ENCODE measurements around the gene BCL2A1. TPM values are rescaled to one million over a fixed set of nuclear protein-coding genes. Genes with fewer than 3 reads are reported as not detected.
"Not testable (repeated sequence)": the region's sequence is repeated elsewhere in the genome, so short reads cannot be mapped to it uniquely, and the experiment has no call there.

Gene BCL2A1
- polyA plus RNA-seq, 1 donor, result 4.9 TPM

GRCh38 chr15:79962921-79963320 is 8.1 kb downstream of the BCL2A1 start:
- H3K4me1 ChIP-seq (ENCODE audit: control insufficient read depth, insufficient read depth, low read length); H3K9me3 ChIP-seq (ENCODE audit: control insufficient read depth, low read depth, low read length); H3K36me3 ChIP-seq (ENCODE audit: control insufficient read depth, insufficient read depth, low read length); DNase-seq; H3K27ac ChIP-seq (ENCODE audit: low read length); H3K27me3 ChIP-seq (ENCODE audit: control insufficient read depth, insufficient read depth, low read length); H3K4me3 ChIP-seq (ENCODE audit: low read length): not testable (repeated sequence)
- WGBS (ENCODE audit: insufficient coverage, low lambda C conversion rate), result 100% methylated on average over 2 of the region's 11 CpGs

DNA sequence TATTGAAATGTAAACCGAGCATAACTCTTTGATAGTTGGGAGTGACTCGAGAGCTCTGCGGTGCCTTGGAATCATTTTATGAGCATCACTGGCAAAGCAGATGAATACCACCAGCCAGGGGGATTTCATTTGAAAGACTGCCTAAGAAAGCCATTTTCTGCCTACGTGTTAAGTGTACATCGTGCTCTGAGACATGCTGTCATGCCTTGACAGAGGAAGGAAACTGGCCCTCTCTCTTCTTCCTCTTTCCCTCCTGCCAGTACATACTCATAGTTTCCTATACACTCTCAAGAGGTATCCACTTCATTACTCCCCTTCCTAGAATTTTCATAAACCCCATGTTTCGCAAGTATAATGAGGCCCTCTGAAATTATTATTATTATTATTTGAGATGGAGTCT is 8.8 kb downstream of the BCL2A1 start:
- no peaks in the 10 kb centered on the region for H3K27me3 ChIP-seq (ENCODE audit: control insufficient read depth, insufficient read depth, low read length)
- DNase-seq, result no peak
- no peak overlapping the region for H3K27ac ChIP-seq (ENCODE audit: low read length)
- H3K36me3 ChIP-seq (ENCODE audit: control insufficient read depth, insufficient read depth, low read length), result no peaks in the 10 kb centered on the region
- H3K4me1 ChIP-seq (ENCODE audit: control insufficient read depth, insufficient read depth, low read length), result no peaks in the 10 kb centered on the region
- H3K9me3 ChIP-seq (ENCODE audit: control insufficient read depth, low read depth, low read length), result no peaks in the 10 kb centered on the region
- no peak overlapping the region for H3K4me3 ChIP-seq (ENCODE audit: low read length)
- no CpG with 5 or more reads among the region's 6 CpGs for WGBS (ENCODE audit: insufficient coverage, low lambda C conversion rate)

DNA sequence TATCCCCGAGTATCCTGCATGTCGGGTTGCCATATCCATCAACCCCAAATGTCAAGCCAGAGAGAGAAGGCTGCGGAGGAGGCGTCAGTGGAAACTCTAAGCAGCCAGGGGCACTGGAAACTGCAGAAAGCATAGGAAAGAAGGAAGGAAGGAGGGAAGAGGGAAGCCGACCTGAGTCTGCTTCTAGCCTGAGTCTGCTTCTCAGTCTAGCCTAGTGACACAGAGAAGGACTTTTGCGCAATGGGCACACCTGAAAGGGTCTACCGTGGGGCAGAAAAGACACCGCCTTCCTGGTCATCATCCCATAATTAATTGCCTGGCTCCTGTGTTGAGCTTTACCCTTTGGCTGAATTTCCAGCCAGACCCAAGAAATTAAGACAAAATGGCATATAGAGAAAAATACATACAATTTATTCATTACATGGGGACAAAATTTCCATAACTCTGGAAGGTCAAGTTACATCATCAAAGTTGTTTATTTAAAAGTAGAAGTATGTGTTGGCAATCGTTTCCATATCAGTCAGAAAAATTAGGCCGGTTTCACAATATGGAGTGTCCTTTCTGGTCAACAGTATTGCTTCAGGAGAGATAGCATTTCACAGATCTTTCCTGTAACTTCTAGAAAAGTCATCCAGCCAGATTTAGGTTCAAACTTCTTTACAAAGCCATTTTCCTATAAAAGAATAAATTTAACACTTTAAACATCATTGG is 10.3 kb downstream of the BCL2A1 start:
- Histone ChIP-seq H3K27ac (ENCODE audit: low read length) (peak overlapping the region; percentile 73), H3K36me3 (ENCODE audit: control insufficient read depth, insufficient read depth, low read length) (no peaks in the 10 kb centered on the region), H3K4me3 (ENCODE audit: low read length) (no peak overlapping the region), H3K27me3 (ENCODE audit: control insufficient read depth, insufficient read depth, low read length) (no peaks in the 10 kb centered on the region), H3K9me3 (ENCODE audit: control insufficient read depth, low read depth, low read length) (no peaks in the 10 kb centered on the region), H3K4me1 (ENCODE audit: control insufficient read depth, insufficient read depth, low read length) (peaks cover 12% of the 10 kb centered on the region)
- WGBS (ENCODE audit: insufficient coverage, low lambda C conversion rate), result 66% methylated on average over 4 of the region's 10 CpGs
- peak in 1 of 2 donors; percentile 44 for DNase-seq

DNA sequence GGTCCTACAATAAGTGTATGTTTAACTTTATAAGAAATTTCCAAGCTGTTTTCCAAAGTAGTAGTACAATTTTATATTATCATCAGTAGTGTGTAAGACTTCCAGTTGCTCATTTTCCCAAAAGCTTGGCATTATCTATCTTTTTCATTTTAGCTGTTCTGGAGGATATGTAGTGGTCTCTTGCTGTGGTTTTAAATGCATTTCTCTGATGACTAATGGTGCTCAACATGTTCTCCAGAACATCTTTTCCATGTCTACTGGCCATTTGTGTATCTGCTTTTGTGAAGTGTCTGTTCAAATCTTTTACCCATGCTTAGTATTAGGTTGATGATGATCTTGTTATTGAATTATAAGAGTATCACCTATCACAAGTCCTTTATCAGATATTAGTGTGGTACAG is 13.3 kb downstream of the BCL2A1 start:
- Histone ChIP-seq H3K27ac (ENCODE audit: low read length) (no peak overlapping the region), H3K36me3 (ENCODE audit: control insufficient read depth, insufficient read depth, low read length) (no peaks in the 10 kb centered on the region), H3K9me3 (ENCODE audit: control insufficient read depth, low read depth, low read length) (no peaks in the 10 kb centered on the region), H3K27me3 (ENCODE audit: control insufficient read depth, insufficient read depth, low read length) (no peaks in the 10 kb centered on the region), H3K4me3 (ENCODE audit: low read length) (no peak overlapping the region), H3K4me1 (ENCODE audit: control insufficient read depth, insufficient read depth, low read length) (peaks cover 21% of the 10 kb centered on the region)
- no peak for DNase-seq

DNA sequence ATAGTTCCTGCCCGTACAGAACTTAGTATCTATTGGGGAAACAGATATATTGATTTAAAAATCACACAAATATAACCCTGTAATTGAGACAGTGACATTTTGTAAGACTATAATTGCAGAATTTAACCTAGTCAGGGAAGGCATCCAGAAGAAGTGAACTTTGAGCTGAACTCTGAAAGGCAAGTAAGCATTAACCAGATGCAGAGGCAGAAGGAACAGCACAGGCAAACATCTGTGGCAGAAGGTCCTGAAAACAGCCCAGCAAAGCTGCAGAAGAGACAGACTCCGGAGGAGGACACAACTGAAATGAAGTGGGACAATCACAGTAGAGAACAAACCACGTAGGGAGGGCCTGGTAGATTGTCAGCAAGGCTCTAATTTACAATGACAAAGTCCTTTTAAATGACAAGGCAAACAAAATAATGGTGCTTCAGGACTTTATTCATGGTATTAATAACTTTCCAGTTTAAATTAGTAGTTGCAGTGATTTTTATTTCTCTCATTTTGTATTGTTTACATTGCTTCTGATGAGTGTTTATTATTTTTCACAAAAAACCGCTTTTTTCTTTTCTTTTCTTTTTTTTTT is 14.5 kb downstream of the BCL2A1 start:
- 60% methylated on average over 2 of the region's 4 CpGs for WGBS (ENCODE audit: insufficient coverage, low lambda C conversion rate)

DNA sequence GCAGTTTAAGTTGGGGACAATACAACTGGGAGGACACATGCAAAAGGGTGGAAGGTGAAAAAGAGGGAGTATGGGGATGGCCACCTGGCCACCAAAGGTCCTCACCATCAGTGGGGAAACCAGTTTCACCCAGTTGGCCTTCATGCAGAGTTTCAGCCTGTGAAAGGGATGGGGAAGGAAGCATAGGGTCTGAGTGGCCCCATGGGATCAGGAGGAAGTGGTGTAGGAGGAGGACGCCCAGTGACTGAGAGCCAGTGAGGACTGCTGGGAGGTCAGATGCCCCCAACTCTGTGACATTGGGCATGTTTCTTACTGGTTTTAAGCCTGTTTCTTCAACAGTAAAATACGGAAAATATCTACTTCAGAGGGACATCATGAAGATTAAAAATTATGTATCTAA is 16.3 kb downstream of the BCL2A1 start:
- Histone ChIP-seq H3K36me3 (ENCODE audit: control insufficient read depth, insufficient read depth, low read length) (no peaks in the 10 kb centered on the region), H3K27me3 (ENCODE audit: control insufficient read depth, insufficient read depth, low read length) (no peaks in the 10 kb centered on the region), H3K27ac (ENCODE audit: low read length) (peak overlapping the region; percentile 85), H3K4me3 (ENCODE audit: low read length) (no peak overlapping the region), H3K4me1 (ENCODE audit: control insufficient read depth, insufficient read depth, low read length) (peaks cover 21% of the 10 kb centered on the region), H3K9me3 (ENCODE audit: control insufficient read depth, low read depth, low read length) (no peaks in the 10 kb centered on the region)
- DNase-seq, result no peak
- WGBS (ENCODE audit: insufficient coverage, low lambda C conversion rate), result no CpG with 5 or more reads among the region's 2 CpGs

More for the DNA sequence above, 14.5 kb downstream of the BCL2A1 start:
- no peaks in the 10 kb centered on the region for H3K9me3 ChIP-seq (ENCODE audit: control insufficient read depth, low read depth, low read length)
- peak overlapping the region; percentile 81 for H3K27ac ChIP-seq (ENCODE audit: low read length)
- H3K27me3 ChIP-seq (ENCODE audit: control insufficient read depth, insufficient read depth, low read length), result no peaks in the 10 kb centered on the region
- DNase-seq, result peak; percentile 46 to 77
- H3K4me3 ChIP-seq (ENCODE audit: low read length), result no peak overlapping the region
- H3K36me3 ChIP-seq (ENCODE audit: control insufficient read depth, insufficient read depth, low read length), result no peaks in the 10 kb centered on the region
- peaks cover 21% of the 10 kb centered on the region for H3K4me1 ChIP-seq (ENCODE audit: control insufficient read depth, insufficient read depth, low read length)

GRCh38 chr15:79953951-79954444 is 17.0 kb downstream of the BCL2A1 start:
- WGBS (ENCODE audit: insufficient coverage, low lambda C conversion rate), result 20% methylated on average over 1 of the region's 1 CpG
- no peak overlapping the region for H3K4me3 ChIP-seq (ENCODE audit: low read length)
- H3K27ac ChIP-seq (ENCODE audit: low read length), result peak overlapping the region; percentile 85
- H3K4me1 ChIP-seq (ENCODE audit: control insufficient read depth, insufficient read depth, low read length), result peaks cover 21% of the 10 kb centered on the region
- no peaks in the 10 kb centered on the region for H3K9me3 ChIP-seq (ENCODE audit: control insufficient read depth, low read depth, low read length)
- peak; percentile 61 to 74 for DNase-seq
- H3K36me3 ChIP-seq (ENCODE audit: control insufficient read depth, insufficient read depth, low read length), result no peaks in the 10 kb centered on the region
- H3K27me3 ChIP-seq (ENCODE audit: control insufficient read depth, insufficient read depth, low read length), result no peaks in the 10 kb centered on the region

GRCh38 chr15:79952329-79952728 is 18.7 kb downstream of the BCL2A1 start:
- Histone ChIP-seq H3K27me3 (ENCODE audit: control insufficient read depth, insufficient read depth, low read length) (no peaks in the 10 kb centered on the region), H3K4me1 (ENCODE audit: control insufficient read depth, insufficient read depth, low read length) (peaks cover 27% of the 10 kb centered on the region), H3K36me3 (ENCODE audit: control insufficient read depth, insufficient read depth, low read length) (no peaks in the 10 kb centered on the region), H3K9me3 (ENCODE audit: control insufficient read depth, low read depth, low read length) (no peaks in the 10 kb centered on the region), H3K4me3 (ENCODE audit: low read length) (no peak overlapping the region), H3K27ac (ENCODE audit: low read length) (no peak overlapping the region)
- no CpG with 5 or more reads among the region's 2 CpGs for WGBS (ENCODE audit: insufficient coverage, low lambda C conversion rate)
- no peak for DNase-seq

DNA sequence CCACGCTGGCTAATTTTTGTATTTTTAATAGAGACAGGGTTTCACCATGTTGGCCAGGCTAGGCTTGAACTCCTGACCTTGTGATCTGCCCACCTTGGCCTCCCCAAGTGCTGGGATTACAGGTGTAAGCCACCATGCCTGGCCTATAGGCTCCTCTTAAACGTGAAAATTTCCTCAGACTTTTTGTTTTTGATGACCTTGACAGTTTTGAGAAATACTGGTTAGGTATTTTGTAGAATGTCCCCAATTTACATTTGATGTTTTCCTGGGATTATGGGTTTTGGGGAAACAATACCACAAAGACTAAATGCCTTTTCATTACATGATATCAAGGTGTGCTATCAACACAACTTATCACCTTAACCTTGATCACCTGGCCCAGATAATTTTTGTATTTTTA is 20.7 kb downstream of the BCL2A1 start:
- Histone ChIP-seq H3K4me3 (ENCODE audit: low read length) (no peak overlapping the region), H3K27me3 (ENCODE audit: control insufficient read depth, insufficient read depth, low read length) (no peaks in the 10 kb centered on the region), H3K27ac (ENCODE audit: low read length) (no peak overlapping the region), H3K36me3 (ENCODE audit: control insufficient read depth, insufficient read depth, low read length) (no peaks in the 10 kb centered on the region), H3K4me1 (ENCODE audit: control insufficient read depth, insufficient read depth, low read length) (peaks cover 11% of the 10 kb centered on the region), H3K9me3 (ENCODE audit: control insufficient read depth, low read depth, low read length) (no peaks in the 10 kb centered on the region)
- no peak for DNase-seq
- no CpG with 5 or more reads among the region's 2 CpGs for WGBS (ENCODE audit: insufficient coverage, low lambda C conversion rate)

DNA sequence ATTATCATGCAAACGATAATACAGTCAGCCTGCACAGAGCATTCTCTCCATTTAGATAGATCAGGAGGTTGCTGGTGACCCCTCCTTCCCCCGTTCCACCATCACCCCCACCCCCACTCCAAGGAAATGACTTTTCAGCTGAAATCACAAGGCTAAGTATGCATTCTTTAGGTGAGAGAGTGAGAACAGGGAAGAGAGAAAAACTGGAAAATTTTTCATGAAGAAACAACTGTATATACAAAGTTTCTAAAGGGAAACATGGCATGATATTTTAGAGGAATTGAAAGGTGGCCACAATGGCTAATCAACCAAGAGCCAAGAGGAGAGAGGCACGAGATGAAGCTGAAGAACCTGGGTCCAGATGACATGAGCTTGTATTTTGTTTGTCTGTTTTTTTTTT is 22.2 kb downstream of the BCL2A1 start:
- Histone ChIP-seq H3K9me3 (ENCODE audit: control insufficient read depth, low read depth, low read length) (no peaks in the 10 kb centered on the region), H3K36me3 (ENCODE audit: control insufficient read depth, insufficient read depth, low read length) (no peaks in the 10 kb centered on the region), H3K27ac (ENCODE audit: low read length) (peak overlapping the region; percentile 85), H3K4me1 (ENCODE audit: control insufficient read depth, insufficient read depth, low read length) (peaks cover 6% of the 10 kb centered on the region), H3K27me3 (ENCODE audit: control insufficient read depth, insufficient read depth, low read length) (no peaks in the 10 kb centered on the region), H3K4me3 (ENCODE audit: low read length) (no peak overlapping the region)
- no CpG with 5 or more reads among the region's 3 CpGs for WGBS (ENCODE audit: insufficient coverage, low lambda C conversion rate)
- no peak for DNase-seq

Measured in large intestine (tissue), 3 donors.